GM21423 (cell line): ENCODE measurements around the gene ANKRD6.

Experiments
- ATAC-seq: cut with Tn5 transposase; IDR thresholded peaks from one replicate; pipeline ENCODE4 v1.9.1; 2021; ENCODE audit warnings: mild to moderate bottlenecking, moderate library complexity; ENCODE audit not compliant: unreplicated experiment

ANKRD6 gene

DNA sequence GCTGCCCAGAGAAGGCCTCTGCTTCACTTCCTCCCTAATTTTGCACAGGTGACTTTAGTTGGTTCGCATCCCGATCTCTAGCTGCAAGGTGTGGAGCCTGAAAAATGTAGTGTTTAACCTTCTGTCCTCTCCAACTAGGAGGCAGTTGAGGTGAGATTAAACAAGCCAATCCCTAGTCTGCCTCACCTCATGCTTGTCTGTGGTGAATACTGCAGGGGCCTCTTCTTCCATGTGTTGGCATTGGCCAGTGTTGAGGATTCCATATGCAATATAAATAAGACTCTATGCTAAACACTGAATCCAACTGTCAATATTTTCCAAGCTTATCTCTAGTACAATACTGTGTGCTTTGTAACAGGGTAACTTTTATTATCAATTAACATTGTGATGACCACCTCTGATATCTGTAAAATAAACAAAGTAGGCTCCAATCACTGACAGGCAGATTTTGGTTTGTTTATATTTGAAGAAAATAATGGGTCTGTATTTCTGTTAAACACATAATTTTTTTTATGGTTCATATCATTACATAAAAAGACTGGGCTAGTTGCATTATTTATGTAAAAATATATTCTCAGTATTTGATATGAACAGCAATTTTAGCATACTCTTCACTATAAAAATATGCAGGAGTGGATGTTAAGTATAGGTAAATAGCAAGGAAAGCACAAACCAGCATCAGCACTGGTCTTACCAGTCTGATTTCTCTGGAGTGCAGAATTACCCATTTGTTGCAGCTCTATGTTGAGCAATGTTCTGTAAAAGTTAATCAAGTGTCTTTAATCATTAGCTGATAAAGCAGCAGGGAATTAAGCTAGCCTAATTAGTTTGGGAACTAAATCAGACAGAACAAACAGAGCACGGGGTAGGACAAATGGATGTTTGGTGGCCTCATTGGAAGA is 74.0 kb downstream of the ANKRD6 start:
- ATAC-seq, result no peak

GRCh38 chr6:89508755-89509563 is 76.0 kb downstream of the ANKRD6 start:
- ATAC-seq, result no peak

DNA sequence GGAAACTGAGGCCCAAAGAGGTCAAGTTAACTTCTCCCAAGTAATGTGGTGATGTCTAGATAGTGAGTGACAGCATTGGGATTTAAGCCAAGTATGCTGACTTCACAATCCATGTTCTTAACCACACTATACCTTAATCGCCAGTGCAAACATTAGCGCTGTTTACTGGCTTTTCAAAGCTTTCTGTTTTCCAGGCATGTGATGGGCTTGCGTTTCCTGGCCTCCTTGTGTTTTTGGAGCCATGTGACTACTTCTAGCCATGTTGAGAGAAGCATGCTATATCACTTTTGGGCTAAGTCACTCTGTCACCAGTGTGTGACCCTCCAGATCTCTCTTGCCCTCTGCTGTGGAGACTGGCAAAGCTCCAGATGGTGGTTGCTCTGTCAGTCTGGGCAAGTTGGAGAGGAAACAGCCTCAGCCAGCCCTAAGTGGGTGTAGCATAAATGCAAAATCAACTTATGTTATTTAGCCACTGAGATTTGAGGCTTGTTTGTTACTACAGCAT is 76.9 kb downstream of the ANKRD6 start:
- no peak for ATAC-seq

GRCh38 chr6:89510393-89510792 is 77.4 kb downstream of the ANKRD6 start:
- ATAC-seq, result no peak

GRCh38 chr6:89518352-89519055 is 85.6 kb downstream of the ANKRD6 start:
- no peak for ATAC-seq

DNA sequence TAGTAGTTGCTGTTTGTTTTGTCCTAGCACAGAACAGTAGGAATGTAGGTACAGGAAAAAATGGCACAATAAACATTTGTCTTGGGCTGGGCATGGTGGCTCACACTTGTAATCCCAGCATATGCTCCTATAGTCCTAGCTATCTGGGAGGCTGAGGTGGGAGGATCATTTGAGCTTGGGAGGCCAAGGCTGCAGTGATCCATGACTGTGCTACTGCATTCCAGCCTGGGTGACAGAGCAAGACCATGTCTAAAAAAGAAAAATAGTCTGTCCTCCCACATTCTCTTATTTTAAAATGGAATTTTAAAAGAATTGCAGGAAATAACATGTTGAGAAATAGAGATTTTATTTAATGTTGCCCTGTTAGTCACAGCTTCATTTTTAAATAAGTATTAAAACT is 87.8 kb downstream of the ANKRD6 start:
- ATAC-seq, result no peak

DNA sequence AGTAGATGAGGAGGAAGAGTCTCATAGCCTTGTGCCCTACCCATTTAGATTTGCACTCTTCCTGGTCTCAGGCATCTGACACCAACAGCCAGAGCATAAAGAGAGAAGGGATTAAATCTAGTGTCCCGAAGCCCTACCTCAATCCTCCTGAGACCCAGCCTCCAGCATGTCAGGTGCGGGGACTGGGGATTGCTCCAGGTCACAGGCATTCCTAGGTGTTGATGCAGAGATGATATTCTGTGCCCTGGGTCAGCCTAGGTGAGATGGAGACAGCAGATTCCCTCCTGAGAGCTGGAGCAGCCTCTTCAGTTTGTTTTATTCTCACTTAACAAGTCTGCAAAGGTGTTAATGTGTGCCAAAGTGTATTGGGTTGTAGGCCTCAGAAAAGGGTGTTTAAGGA is 89.8 kb downstream of the ANKRD6 start:
- ATAC-seq, result no peak

DNA sequence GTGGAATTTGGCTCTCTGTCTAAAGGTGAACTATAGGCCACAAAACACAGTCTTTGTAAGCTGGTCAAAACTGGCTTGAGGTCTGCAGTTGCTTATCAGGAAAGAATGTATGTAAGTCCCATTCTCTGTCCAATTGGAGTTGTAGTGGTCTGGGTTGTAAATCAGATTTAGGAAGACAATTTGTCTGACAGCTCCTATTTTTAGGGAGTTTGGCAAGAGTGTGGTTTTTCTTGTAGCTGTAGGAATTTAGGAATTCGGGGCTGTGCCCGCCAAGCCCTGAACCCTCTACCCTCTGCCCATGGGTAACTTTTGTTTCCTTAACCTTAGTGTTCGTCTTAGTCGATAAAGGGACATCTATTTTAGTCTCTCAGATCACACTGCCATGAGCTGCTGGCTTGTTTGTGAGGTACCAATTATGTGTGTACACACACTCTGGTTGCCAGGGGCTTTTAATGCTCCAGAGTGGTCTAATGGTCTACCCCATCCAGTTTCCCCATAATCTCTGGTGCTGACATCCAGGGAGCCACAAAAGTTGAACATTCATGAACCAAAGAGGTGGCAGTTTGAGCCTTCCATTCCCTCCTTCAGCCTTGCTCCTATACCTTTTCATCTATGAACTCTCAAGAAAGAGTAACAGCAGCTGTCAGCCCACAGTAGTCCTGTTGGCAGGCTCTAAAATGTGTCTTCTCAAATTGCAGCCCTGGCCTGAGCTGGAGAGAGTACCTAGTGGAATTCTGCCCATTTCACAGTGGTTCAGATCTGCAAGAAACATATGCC is 93.0 kb downstream of the ANKRD6 start:
- no peak for ATAC-seq

- no peak for ATAC-seq
These were observed 93.6 kb downstream of the ANKRD6 start for GRCh38 chr6:89526563-89526869.

GRCh38 chr6:89527634-89528033 is 94.7 kb downstream of the ANKRD6 start:
- ATAC-seq, result no peak

- ATAC-seq, result no peak
These were observed 95.9 kb downstream of the ANKRD6 start for GRCh38 chr6:89528866-89529265.

- no peak for ATAC-seq
These were observed 98.0 kb downstream of the ANKRD6 start for GRCh38 chr6:89530982-89531381.

- no peak for ATAC-seq
These were observed 103.3 kb downstream of the ANKRD6 start for GRCh38 chr6:89536231-89536630.

GRCh38 chr6:89539779-89540178 is 106.8 kb downstream of the ANKRD6 start:
- no peak for ATAC-seq

DNA sequence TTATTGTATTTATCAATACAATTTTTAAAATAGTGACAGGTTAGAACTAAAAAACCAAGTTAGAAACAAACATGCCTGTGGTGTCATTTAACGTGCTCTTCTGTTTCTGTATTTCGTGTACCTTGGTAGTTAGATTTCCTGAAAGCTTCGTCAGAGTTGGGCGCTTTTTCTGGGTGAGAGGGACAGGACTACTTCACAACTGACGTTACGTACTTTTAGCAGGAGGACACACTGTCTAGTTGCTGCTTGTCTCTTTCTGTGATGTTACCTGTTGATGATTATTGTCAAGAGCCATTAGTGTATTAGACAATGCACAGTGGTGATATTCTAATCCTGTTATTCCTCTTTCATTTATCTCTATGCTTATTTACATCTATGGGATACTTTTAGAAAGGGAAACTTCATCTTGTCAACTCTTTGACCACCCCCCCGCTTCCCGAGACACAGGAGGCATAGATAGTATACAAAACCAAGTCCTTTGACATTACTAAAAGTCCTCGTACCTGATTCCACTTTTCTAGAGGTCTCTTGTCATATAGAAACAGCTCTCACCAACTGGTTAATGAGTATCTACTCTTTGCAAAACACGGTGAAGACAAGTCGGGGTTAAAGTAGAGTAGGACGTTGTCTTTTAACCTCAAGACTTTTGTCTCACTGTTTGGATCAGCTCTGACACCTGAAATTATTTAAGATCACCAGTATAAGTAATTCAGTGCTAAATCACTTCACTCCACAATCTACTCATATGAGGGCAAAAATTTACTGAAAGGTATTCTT is 109.3 kb downstream of the ANKRD6 start:
- peak; percentile 75 for ATAC-seq

DNA sequence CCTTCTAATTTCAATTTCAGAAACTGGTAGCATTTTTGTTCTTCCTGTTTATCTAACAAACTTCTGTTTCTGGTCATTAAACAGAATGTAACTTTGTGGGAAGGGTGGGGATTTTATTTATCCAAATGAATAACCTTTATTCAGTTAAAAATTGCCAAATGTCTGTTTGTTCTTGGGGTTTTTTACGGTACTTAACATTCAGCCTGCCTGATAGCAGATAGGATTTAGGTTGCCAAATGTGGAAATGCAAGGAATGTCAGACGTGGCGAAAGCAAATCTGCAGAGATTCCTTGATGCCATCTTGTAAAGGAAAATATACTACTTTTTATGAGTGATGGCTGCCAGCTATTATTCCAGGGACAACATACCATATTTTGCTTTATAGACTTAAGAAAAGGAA is 109.9 kb downstream of the ANKRD6 start:
- peak; percentile 11 for ATAC-seq

DNA sequence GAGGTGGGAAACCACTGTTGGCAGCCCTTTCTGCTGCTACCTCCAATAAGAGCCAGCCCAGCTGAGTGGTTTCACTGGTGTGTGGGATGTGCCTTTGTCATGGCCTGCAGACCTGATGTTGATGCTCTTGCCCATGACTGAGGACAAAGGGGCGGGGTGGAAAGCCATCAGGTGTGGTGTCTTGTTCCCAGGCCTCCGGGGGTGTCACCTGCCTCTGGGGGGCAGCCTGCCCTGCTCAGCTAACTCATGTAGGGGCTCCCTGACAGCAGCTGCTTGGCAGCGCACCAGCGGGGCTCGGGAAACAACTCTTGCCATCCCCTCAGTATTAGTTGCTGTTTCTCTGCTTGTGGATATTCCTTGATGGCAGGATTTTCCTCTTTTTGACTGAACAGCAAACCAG is 114.3 kb downstream of the ANKRD6 start:
- ATAC-seq, result no peak

DNA sequence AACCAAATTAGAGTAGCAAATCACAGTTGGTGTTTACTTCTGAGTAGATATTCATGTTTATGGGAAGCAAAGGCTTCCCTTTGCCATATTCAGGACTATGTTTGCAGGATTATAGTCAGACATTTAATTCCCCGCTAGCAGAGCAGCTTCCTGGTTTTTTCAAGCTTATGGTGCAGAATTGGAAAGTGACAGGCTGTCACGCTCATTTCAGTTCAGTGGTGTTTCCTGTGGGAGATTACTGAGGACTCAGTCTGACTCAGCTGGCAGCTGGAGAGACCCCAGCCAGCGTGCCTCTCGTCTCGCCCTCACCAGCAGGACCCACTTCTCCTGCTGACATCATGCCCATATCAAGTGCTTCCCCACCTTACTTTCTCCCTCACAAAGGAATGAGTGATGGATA is 120.5 kb downstream of the ANKRD6 start:
- ATAC-seq, result no peak

DNA sequence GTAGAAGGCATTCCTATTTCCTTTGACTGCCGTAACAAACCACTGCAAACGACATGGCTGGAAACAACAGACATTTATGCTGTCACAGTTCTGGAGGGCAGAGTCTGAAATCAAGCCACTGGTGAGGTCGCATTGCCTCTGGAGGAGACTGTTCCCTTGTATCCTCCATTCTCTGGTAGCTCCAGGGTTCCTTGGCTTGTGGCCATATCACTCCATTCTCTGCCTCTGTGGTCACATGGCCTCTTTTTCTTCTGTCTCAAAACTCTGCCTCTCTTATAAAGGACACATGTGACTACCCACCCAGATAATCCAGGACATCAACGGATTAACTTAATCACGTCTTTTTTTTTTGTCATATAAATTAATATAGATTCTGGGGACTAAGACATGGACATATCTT is 121.2 kb downstream of the ANKRD6 start:
- ATAC-seq, result no peak

DNA sequence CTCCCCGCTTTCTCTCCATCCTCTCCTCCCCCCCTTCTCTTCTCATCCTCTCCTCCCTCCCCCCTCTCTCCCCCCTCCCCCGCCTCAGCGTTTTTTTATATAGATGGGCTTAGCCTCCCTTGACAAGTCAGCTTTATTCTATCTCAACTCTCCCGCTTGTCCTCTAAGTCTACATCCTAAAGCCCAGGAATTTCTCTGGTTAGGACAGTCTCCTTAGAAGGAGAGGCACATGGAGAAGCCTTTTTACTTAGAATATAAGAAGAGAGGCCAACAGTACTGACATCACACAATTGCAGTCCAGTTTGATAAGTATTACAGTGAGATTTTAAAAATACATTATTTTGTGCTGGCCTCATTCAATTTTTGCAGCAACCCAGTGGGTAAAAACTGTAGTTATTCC is 122.1 kb downstream of the ANKRD6 start:
- no peak for ATAC-seq
